OCI-LY3 (cell line): Measurements from ENCODE around the gene RAPGEFL1.

Experiments
- CTCF ChIP-seq: fragments of 200-600, 300-600 bp; sonication (generic); IDR thresholded peaks from 2 replicates; pipeline ENCODE4 v1.5.1; 2014; ENCODE audit warnings: antibody characterized with exemption, low read length, low read depth
- EZH2phosphoT487 ChIP-seq: fragments of 200-600 bp; shearing (Covaris generic); IDR thresholded peaks from 2 replicates; pipeline ENCODE4 v1.6.1; 2018; ENCODE audit warnings: antibody characterized with exemption, mixed run types, low read depth

DNA sequence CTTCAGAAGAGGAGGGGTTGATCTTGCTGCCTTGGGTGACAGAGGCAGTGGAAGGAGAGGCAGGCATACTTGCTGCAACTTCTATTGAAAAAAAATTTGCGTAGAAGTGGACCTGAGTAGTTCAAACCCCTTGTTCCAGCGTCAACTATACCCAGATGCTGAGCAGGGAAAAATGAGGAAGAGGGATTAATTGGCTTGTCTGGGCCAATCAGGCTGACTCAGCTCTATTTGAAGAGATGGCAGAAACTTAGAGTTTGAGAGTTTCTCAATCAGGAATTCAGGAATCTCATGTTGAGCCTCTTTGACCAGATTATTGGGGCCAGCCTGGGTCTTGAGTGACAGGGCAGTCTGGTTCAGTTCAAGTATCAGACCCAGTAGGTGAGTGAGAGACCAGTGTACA lies 19.3 kb upstream of the RAPGEFL1 start:
- no peak for TF ChIP-seq CTCF
- TF ChIP-seq EZH2phosphoT487: no peak
